Panc1 (cell line): ENCODE data around the gene ASF1B. TPM values are rescaled to one million over a fixed set of nuclear protein-coding genes. Genes with fewer than 3 reads are reported as not detected.

Source experiments
- ATAC-seq: fragments of 200-7000 bp; cut with Tn5 transposase; 2 replicates; pipeline ENCODE4 v1.9.1; 2020; ENCODE audit warnings: mild to moderate bottlenecking, moderate library complexity
- BruUV-seq: library from RNA; stranded (reverse); fragments of 400-500 nt; replicated peaks from 2 replicates; lab custom pipeline; 2021; lab: Mats Ljungman, UMichigan
- CTCF ChIA-PET: fragments of 300-600 bp; sonication (Branson Sonifier 250); formaldehyde crosslinking; loops from one replicate; lab custom pipeline; 2022; ENCODE audit warnings: antibody characterized with exemption; lab: Charles Lee
- POLR2A ChIA-PET: fragments of 300-600 bp; sonication (Branson Sonifier 250); formaldehyde crosslinking; loops from one replicate; lab custom pipeline; 2022; ENCODE audit warnings: antibody characterized with exemption; lab: Charles Lee
- DNase-seq: peaks from one replicate; pipeline ENCODE4 v3.0.0-alpha.2; 2010; ENCODE audit warnings: low read depth, low spot score
- H3K27ac ChIP-seq: 2 replicates; pipeline ENCODE4 v1.5.1; 2011; ENCODE audit warnings: mild to moderate bottlenecking, low read length, inconsistent platforms
- H3K27me3 ChIP-seq: fragments of 200-500 bp; sonication (Bioruptor generic); 2 replicates; pipeline ENCODE4 v1.6.0; 2014; ENCODE audit warnings: low read length, inconsistent platforms; ENCODE audit not compliant: control insufficient read depth, insufficient read depth
- H3K36me3 ChIP-seq: fragments of 200-500 bp; sonication (Bioruptor generic); 2 replicates; pipeline ENCODE4 v1.5.1; 2014; ENCODE audit warnings: inconsistent platforms, mild to moderate bottlenecking, low read length, moderate library complexity; ENCODE audit not compliant: control insufficient read depth, insufficient read depth
- H3K4me1 ChIP-seq: 2 replicates; pipeline ENCODE4 v1.5.1; 2011; ENCODE audit warnings: inconsistent platforms, mild to moderate bottlenecking, low read length, moderate library complexity; ENCODE audit not compliant: control insufficient read depth, insufficient read depth
- H3K4me3 ChIP-seq, 2 experiments: 2 replicates each; pipeline ENCODE4 v1.5.1; 2011 to 2012; ENCODE audit warnings: low read depth in 2 of 2, low read length in 2 of 2, mild to moderate bottlenecking in 2 of 2, inconsistent platforms in 1 of 2, moderate library complexity in 1 of 2
- H3K9me3 ChIP-seq: fragments of 200-500 bp; sonication (Bioruptor generic); 2 replicates; pipeline ENCODE4 v1.5.1; 2014; ENCODE audit warnings: low read depth, mild to moderate bottlenecking, inconsistent platforms, low read length, moderate library complexity; ENCODE audit not compliant: control insufficient read depth, insufficient read depth
- POLR2AphosphoS5 ChIP-seq: IDR thresholded peaks from 2 replicates; pipeline ENCODE4 v1.6.1; 2012; ENCODE audit warnings: mild to moderate bottlenecking, low read depth, low read length, moderate library complexity
- SIN3A ChIP-seq: IDR thresholded peaks from 2 replicates; pipeline ENCODE4 v1.6.1; 2012; ENCODE audit warnings: low read depth, mild to moderate bottlenecking, low read length, moderate library complexity, borderline replicate concordance; ENCODE audit not compliant: insufficient read depth
- TCF7L2 ChIP-seq: IDR thresholded peaks from 2 replicates; pipeline ENCODE4 v1.6.1; 2011; ENCODE audit warnings: mild to moderate bottlenecking, low read depth, low read length, inconsistent platforms
- in situ Hi-C: cut with HindIII; loops from 2 replicates; pipeline ENCODE4 v1.10.0; 2016; ENCODE audit warnings: low sequenced_read_pairs, low pct_unique_long_range_greater_than_20kb
- intact Hi-C: fragments of 100-400 bp; cut with micrococcal nuclease; formaldehyde crosslinking; loops from one replicate; pipeline ENCODE4 v1.10.0; 2022; ENCODE audit not compliant: unreplicated experiment
- total RNA-seq: library from RNA; stranded (reverse); gene quantifications from one replicate; pipeline ENCODE4 v1.2.1, GENCODE V29; 2021; ENCODE audit not compliant: unreplicated experiment
- TF ChIP-seq, protein P1 (sequence below): fragments of 450-650 bp; IDR thresholded peaks from 2 replicates; pipeline ENCODE4 v1.5.1; 2017; ENCODE audit warnings: mild to moderate bottlenecking
- TF ChIP-seq, protein P2 (sequence below), 2 experiments: IDR thresholded peaks; 2 replicates each; pipeline ENCODE4 v1.6.1; 2011 to 2012; ENCODE audit warnings: low read depth in 2 of 2, control low read depth in 1 of 2, low read length in 1 of 2, mild to moderate bottlenecking in 1 of 2, moderate library complexity in 1 of 2; ENCODE audit not compliant: insufficient read depth in 1 of 2

The ASF1B gene
- total RNA-seq, 1 experiment from 2014 or later, result 35.4 TPM

DNA sequence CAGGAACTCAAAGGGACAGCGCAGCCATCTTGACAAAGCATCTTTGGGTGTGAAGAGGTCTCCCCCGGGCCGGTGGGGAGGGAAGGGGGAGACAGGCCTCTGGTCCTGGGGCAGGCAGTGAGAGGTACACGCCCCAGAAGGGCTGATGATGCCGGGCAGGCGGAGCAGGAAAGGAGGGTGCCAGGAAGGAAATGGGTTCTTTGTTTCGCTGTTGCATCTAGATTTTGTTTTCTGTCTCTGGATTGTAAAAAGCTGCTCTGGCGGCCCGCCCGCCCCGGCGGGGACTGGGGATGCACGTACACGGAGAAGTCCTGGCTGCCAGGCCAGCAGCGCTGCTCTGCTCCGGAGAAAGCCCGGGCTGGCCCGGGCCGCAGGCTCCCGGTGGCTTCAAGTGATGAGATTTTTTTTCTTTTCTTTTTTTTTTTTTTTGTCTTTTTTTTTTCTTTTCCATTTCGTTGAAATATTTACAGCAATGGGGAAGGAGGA, 13.2 kb upstream of the ASF1B start:
- no peak overlapping the region for H3K4me3 ChIP-seq
- intact Hi-C loops (no loop called here), in situ Hi-C loops (no loop called here)
- H3K9me3 ChIP-seq, result no peaks in the 10 kb centered on the region
- H3K4me1 ChIP-seq, result peaks cover 19% of the 10 kb centered on the region
- ATAC-seq (no peak), DNase-seq (no peak)
- TF ChIP-seq, protein P1, sequence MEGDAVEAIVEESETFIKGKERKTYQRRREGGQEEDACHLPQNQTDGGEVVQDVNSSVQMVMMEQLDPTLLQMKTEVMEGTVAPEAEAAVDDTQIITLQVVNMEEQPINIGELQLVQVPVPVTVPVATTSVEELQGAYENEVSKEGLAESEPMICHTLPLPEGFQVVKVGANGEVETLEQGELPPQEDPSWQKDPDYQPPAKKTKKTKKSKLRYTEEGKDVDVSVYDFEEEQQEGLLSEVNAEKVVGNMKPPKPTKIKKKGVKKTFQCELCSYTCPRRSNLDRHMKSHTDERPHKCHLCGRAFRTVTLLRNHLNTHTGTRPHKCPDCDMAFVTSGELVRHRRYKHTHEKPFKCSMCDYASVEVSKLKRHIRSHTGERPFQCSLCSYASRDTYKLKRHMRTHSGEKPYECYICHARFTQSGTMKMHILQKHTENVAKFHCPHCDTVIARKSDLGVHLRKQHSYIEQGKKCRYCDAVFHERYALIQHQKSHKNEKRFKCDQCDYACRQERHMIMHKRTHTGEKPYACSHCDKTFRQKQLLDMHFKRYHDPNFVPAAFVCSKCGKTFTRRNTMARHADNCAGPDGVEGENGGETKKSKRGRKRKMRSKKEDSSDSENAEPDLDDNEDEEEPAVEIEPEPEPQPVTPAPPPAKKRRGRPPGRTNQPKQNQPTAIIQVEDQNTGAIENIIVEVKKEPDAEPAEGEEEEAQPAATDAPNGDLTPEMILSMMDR, result no peak
- TF ChIP-seq TCF7L2 (no peak), POLR2AphosphoS5 (no peak), SIN3A (no peak)
- TF ChIP-seq, protein P2, sequence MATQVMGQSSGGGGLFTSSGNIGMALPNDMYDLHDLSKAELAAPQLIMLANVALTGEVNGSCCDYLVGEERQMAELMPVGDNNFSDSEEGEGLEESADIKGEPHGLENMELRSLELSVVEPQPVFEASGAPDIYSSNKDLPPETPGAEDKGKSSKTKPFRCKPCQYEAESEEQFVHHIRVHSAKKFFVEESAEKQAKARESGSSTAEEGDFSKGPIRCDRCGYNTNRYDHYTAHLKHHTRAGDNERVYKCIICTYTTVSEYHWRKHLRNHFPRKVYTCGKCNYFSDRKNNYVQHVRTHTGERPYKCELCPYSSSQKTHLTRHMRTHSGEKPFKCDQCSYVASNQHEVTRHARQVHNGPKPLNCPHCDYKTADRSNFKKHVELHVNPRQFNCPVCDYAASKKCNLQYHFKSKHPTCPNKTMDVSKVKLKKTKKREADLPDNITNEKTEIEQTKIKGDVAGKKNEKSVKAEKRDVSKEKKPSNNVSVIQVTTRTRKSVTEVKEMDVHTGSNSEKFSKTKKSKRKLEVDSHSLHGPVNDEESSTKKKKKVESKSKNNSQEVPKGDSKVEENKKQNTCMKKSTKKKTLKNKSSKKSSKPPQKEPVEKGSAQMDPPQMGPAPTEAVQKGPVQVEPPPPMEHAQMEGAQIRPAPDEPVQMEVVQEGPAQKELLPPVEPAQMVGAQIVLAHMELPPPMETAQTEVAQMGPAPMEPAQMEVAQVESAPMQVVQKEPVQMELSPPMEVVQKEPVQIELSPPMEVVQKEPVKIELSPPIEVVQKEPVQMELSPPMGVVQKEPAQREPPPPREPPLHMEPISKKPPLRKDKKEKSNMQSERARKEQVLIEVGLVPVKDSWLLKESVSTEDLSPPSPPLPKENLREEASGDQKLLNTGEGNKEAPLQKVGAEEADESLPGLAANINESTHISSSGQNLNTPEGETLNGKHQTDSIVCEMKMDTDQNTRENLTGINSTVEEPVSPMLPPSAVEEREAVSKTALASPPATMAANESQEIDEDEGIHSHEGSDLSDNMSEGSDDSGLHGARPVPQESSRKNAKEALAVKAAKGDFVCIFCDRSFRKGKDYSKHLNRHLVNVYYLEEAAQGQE (IDR thresholded peaks at IDR 0.05; ENCODE audit: insufficient read depth in 1 of 2, low read depth in 2 of 2, low read length in 1 of 2), result no peak
- CTCF ChIA-PET, result no interaction called here
- H3K27me3 ChIP-seq, result no peaks in the 10 kb centered on the region
- POLR2A ChIA-PET, result no interaction called here
- H3K27ac ChIP-seq, result no peak overlapping the region
- TSS peak; percentile 61 for BruUV-seq
- H3K36me3 ChIP-seq, result no peaks in the 10 kb centered on the region

DNA sequence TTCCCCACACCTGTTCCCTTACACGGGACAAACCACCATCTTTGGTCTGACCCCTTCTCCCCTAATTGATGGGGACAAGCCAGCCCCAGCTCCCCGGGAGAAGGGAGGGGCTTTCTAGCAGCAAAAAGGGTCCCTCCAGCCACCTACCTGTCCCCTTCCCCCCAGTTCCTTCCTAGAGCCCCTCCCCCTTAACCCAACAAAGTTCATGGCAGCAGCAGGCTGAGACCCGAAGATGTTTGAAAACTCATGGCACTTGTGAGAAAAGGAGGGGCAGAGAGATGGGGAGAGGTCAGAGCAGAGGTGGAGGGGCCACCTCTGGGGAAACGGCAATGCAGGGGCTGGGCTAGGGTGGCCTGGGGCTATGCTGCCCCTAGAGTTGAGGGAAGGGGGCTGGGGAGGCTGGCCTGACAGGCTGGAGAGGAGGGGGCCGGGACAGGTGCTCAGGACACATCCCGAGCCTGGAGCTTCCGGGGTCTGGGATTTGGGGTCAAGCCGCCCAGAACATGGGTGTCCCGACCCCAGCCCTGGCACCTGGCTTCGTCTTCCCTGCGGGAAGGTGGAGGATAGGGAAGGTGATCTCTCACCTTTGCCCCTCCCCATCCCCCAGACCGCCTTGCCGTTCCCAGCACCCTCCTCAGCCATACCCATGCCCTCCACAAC, 12.5 kb upstream of the ASF1B start:
- intact Hi-C loops (no loop called here), in situ Hi-C loops (no loop called here)
- Histone ChIP-seq H3K27me3 (no peaks in the 10 kb centered on the region), H3K36me3 (no peaks in the 10 kb centered on the region), H3K4me1 (peaks cover 19% of the 10 kb centered on the region), H3K27ac (peak overlapping the region; percentile 44; the same call in 1 of the 2 replicates), H3K9me3 (no peaks in the 10 kb centered on the region), H3K4me3 (no peak overlapping the region)
- ChIA-PET CTCF (interaction anchor here (0.6 to 1.3 kb wide), 2 partner anchors 12 to 205 kb away, joined by 5 to 15 read pairs; partner anchors contain the start of gene ASF1B), POLR2A (interaction anchor here (0.9 kb wide), 1 partner anchor 13 kb away, joined by 3 read pairs; the partner anchor contains the start of gene ASF1B)
- BruUV-seq, result no TSS peak
- DNase-seq, result no peak
- ATAC-seq, result no peak
- no peak for TF ChIP-seq TCF7L2
- no peak for TF ChIP-seq POLR2AphosphoS5
- no peak for TF ChIP-seq SIN3A
- TF ChIP-seq, protein P1, result no peak
- TF ChIP-seq, protein P2 (IDR thresholded peaks at IDR 0.05; ENCODE audit: insufficient read depth in 1 of 2, low read depth in 2 of 2, low read length in 1 of 2), result no peak
